GM13976 (cell line): ENCODE measurements around the gene ZNF385B.

Experiments used
- DNase-seq: peaks from one replicate; pipeline ENCODE4 v3.0.0; 2012; ENCODE audit warnings: low spot score
- in situ Hi-C: fragments of 300-500 bp; cut with MboI; formaldehyde crosslinking; loops from one replicate; pipeline ENCODE4 v1.12.0; 2022; ENCODE audit warnings: low sequenced_read_pairs, mixed read lengths, inconsistent platforms; ENCODE audit not compliant: unreplicated experiment
- TF ChIP-seq, protein P1 (sequence below): IDR thresholded peaks from 2 replicates; pipeline ENCODE4 v1.5.1; 2012; ENCODE audit warnings: borderline replicate concordance, mild to moderate bottlenecking; ENCODE audit not compliant: insufficient read depth; ENCODE audit errors: extremely low read depth, missing control alignments, control extremely low read depth

ZNF385B gene

DNA sequence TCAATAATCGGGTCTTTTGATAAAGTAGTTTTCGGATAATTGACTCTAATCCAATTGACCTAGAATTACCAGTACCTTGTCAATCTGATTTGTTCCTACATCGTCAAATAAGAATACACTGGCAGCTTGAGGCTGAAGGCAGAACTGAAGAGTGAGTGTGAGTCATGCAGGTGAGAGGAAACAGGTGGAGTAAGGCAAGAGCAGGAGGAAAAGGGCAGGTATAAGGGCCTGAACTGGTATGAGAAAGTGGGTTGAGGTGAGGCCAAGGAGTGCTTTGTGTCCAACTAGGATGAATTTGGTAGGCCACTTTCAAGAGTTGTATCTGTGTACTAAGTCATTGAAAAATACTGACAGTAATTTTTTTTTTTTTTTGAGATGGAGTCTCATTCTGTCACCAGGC is 186.0 kb downstream of the ZNF385B start:
- in situ Hi-C loops, result no loop called here
- no peak for DNase-seq
- TF ChIP-seq, protein P1, sequence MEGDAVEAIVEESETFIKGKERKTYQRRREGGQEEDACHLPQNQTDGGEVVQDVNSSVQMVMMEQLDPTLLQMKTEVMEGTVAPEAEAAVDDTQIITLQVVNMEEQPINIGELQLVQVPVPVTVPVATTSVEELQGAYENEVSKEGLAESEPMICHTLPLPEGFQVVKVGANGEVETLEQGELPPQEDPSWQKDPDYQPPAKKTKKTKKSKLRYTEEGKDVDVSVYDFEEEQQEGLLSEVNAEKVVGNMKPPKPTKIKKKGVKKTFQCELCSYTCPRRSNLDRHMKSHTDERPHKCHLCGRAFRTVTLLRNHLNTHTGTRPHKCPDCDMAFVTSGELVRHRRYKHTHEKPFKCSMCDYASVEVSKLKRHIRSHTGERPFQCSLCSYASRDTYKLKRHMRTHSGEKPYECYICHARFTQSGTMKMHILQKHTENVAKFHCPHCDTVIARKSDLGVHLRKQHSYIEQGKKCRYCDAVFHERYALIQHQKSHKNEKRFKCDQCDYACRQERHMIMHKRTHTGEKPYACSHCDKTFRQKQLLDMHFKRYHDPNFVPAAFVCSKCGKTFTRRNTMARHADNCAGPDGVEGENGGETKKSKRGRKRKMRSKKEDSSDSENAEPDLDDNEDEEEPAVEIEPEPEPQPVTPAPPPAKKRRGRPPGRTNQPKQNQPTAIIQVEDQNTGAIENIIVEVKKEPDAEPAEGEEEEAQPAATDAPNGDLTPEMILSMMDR, result no peak

DNA sequence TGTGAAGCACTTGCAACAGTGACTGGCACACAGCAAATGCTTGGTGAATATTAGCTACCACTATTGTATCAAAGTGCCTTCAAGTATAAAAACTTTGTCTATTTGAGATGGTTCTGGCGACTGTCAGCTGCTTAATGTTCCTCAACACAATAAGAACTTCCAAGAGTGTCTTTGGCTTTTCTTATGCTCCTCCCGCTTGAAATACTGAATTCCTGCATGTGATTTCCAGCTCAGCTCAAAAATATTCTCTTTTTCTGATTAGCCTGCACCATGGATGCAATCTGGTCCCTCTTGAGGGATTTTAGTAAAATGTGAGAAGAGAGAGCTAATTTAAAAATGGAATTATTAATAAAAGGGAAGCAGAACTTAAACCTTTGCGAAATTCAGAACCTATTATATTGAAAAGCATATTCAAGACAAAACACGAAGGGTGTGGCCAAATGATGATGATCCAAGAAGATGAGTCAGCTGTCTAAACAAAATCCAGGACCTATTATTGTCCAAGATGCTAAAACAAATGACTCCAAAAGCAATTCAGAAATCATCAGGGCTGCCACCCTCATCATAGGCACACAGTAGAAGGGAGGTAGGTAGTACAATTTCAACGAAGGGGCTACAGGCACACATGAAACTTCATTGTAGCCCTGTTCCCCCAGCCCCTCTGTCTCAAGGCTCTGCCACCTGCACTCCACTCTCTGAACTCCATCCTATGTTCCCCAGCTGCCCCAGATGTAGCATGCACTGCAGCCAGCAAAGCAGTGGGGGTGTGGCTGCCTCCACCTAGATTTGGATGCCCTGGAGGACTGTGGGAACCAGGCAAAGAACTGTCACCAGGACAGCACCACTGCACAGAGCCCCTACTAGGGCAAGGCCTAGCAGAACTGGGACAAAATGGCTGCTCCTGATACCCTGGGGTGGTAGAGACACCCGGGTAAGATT is 190.1 kb downstream of the ZNF385B start:
- TF ChIP-seq, protein P1, result no peak
- DNase-seq, result no peak
- in situ Hi-C loops, result no loop called here

DNA sequence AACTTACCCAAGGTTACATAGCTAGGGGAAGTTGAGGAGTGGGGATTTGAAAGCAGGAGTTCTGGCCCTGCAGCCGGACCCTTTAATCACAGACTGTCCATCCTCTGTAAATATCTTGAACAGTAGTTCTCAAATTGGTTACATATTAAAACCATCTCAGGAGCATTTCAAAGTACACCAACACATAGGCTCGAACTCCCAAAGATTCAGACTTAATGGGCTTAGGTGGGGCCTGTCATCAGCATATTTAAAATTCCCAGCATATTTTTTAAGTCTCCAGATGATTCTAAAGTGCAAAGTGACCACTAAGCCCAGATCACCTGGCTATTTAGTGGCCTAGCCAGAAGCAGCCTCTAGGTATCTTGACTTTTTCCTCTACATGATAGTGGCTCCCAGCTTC is 192.2 kb downstream of the ZNF385B start:
- no peak for DNase-seq
- in situ Hi-C loops, result no loop called here
- TF ChIP-seq, protein P1, result no peak

- in situ Hi-C loops, result no loop called here
- no peak for DNase-seq
Measured at GRCh38 chr2:179664972-179665812, 196.2 kb downstream of the ZNF385B start.

GRCh38 chr2:179661986-179662385 is 199.4 kb downstream of the ZNF385B start:
- in situ Hi-C loops, result no loop called here

More at GRCh38 chr2:179664972-179665812, 196.2 kb downstream of the ZNF385B start:
- TF ChIP-seq, protein P1, result no peak

GRCh38 chr2:179657068-179657595 is 204.3 kb downstream of the ZNF385B start:
- TF ChIP-seq, protein P1, result no peak
- in situ Hi-C loops, result no loop called here
- DNase-seq, result no peak

More at GRCh38 chr2:179661986-179662385, 199.4 kb downstream of the ZNF385B start:
- no peak for DNase-seq
- TF ChIP-seq, protein P1, result no peak
